Measurements from ENCODE around the gene RPP25.
"Not testable (repeated sequence)": the region's sequence is repeated elsewhere in the genome, so short reads cannot be mapped to it uniquely, and the experiment has no call there.

The RPP25 gene

GRCh38 chr15:74924525-74924924 is 32.0 kb downstream of the RPP25 start:
- no peak for DNase-seq (ENCODE audit: low spot score)

DNA sequence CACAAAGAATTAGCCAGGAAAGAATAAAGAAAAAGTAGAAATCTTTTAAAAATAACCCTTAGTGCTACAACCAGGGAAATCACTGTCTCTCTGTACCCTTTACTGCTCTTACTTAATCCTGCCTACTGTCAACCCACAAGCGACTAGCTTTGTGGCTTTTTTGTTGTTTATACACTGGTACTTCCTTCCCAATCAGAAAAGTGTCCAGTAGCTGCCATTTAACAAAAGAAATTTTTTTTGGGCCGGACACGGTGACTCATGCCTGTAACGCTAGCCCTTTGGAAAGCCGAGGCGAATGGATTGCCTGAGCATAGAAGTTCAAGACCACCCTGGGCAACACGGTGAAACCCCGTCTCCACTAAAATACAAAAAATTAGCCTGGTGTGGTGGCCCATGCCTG is 36.1 kb downstream of the RPP25 start:
- no peak for DNase-seq (ENCODE audit: low spot score)

DNA sequence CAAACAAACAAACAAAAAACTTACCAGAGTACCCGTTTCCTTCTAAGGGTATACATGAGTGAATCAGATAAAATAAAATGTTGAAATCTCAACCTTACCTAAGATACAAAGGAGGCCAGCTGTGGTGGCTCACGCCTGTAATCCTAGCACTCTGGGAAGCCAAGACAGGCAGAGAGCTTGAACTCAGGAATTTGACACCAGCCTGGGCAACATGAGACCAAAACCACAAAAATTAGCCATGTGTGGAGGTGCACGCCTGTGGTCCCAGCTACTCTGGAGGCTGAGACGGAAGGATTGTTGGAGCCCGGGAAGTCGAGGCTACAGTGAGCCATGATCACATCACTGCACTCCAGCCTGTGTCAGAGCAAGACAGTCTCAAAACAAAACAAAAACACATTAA is 38.9 kb downstream of the RPP25 start:
- DNase-seq (ENCODE audit: low spot score) = no peak

DNA sequence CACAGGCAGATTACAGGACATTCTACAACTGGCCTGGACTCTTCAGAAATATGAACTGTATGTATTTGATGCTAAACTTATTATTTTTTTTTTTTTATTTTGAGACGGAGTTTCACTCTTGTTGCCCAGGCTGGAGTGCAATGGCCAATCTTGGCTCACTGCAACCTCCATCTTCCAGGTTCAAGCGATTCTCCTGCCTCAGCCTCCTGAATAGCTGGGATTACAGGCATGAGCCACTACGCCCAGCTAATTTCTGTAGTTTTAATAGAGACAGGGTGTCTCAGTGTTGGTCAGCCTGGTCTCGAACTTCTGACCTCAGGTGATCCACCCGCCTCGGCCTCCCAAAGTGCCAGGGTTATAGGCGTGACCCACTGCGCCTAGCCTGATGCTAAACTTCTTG is 42.8 kb downstream of the RPP25 start:
- DNase-seq (ENCODE audit: low spot score) = not testable (repeated sequence)

DNA sequence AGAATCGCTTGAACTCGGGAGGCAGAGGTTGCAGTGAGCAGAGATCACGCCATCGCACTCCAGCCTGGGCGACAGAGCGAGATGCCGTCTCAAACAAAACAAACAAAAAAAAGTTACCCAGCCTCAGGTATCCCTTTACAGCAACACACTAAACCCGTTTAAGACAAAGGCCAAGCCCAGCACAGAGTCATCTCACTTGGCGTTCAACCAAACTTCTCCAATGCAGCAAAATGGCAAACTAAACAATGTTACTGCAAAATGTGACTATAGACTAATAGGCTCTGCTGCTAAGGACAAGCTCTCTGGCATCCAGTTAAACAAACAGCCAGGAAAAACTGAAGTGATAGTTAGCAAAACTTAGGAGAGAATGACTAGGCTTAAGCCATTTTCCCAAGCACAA is 43.5 kb downstream of the RPP25 start:
- DNase-seq (ENCODE audit: low spot score) = no peak

DNA sequence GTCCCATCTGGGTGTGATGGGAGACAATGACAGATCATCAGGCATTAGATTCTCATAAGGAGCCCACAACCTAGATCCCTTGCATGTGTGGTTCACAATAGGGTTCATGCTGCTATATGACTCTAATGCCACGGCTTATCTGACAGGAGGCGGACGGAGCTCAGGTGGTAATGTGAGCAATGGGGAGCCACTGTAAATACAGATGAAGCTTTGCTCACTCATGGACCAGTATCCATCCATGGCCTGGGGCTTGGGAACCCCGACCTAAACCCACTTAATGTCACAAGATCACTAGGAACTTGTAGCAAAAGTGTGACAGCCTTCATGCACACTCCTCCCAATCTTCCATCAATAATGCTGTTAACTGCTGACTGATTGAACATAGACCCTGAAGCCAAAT is 47.9 kb downstream of the RPP25 start:
- no peak for DNase-seq (ENCODE audit: low spot score)

DNA sequence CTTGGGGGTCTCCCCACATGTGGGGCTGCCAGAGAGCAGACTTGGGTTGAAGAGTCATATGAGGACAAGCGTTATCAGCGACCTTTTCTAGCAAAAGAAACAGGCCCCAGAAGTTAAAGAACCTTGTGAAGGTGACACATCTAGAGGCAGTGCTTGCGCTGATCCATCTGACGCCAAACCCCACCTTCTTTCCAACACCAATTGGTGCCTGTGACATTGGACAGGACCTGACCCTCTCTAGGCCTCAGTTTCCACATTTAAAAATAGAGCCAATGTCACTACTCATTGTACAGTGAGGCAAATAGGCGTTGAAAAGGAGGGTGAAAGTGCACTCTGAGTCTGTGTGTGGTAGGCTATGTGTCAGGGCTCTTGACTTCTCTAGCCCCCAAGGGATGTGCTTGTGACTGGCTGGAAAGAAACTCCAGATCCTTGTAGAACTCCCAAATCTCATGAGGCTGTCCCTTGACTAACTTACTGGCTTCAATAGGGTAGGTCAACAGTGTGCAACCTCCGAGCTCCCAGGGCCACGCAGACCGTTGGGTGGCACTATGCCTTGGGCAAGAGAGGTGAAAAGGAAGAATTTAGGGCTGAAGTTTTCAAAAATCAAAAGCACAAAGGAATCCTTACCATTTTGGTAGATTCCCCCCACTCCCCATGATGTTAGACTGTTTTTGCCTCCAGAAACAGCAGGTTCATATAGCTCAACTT is 49.3 kb downstream of the RPP25 start:
- no peak for DNase-seq (ENCODE audit: low spot score)

GRCh38 chr15:74906450-74907162 is 50.0 kb downstream of the RPP25 start, which contains the start of gene FAM219B:
FAM219B (minus strand) TSS chr15:74906851; CDS start chr15:74906800, 51 bp downstream.
- peak; percentile 87 for DNase-seq (ENCODE audit: low spot score)

- DNase-seq (ENCODE audit: low spot score) = peak; percentile 57
These were observed 50.5 kb downstream of the RPP25 start for GRCh38 chr15:74906067-74906449.

Small RNA genes within 50 kb of the gene (small RNA-seq; reads per million reads assigned to genes)
- 0 reads per million in 2 experiments for gene RF00019

Data from SK-N-DZ (cell line).